WERI-Rb-1 (cell line): ENCODE results near the gene OSBPL6.
A peak's percentile ranks its signal among the peaks of the same experiment; 100 is the strongest.

ENCODE experiments used
- DNase-seq: peaks from one replicate; pipeline ENCODE4 v3.0.0-alpha.2; 2020
- H3K27ac ChIP-seq: fragments of 250-450 bp; sonication (Bioruptor Pico); 2 replicates; pipeline ENCODE4 v1.5.1; 2020; ENCODE audit warnings: mild to moderate bottlenecking, moderate library complexity
- H3K27me3 ChIP-seq: fragments of 250-450 bp; sonication (Bioruptor Pico); 2 replicates; pipeline ENCODE4 v1.5.1; 2021; ENCODE audit warnings: mild to moderate bottlenecking, low read depth, moderate library complexity; ENCODE audit not compliant: insufficient read depth, severe bottlenecking
- H3K36me3 ChIP-seq: fragments of 250-450 bp; sonication (Bioruptor Pico); 2 replicates; pipeline ENCODE4 v1.5.1; 2020; ENCODE audit warnings: mild to moderate bottlenecking, moderate library complexity
- H3K4me3 ChIP-seq: 2 replicates; pipeline ENCODE4 v1.5.1; 2011; ENCODE audit warnings: low read depth, mild to moderate bottlenecking, control low read depth, low read length
- H3K9me3 ChIP-seq: fragments of 250-450 bp; sonication (Bioruptor Pico); 2 replicates; pipeline ENCODE4 v1.5.1; 2021; ENCODE audit warnings: mild to moderate bottlenecking, moderate library complexity; ENCODE audit not compliant: severe bottlenecking
- CTCF ChIP-seq: IDR thresholded peaks from 2 replicates; pipeline ENCODE4 v1.5.1; 2011; ENCODE audit warnings: low read depth, mild to moderate bottlenecking, control low read depth, inconsistent platforms, low read length

The OSBPL6 gene

GRCh38 chr2:178264211-178264610 is 69.9 kb downstream of the OSBPL6 start:
- Histone ChIP-seq H3K27me3 (no peaks in the 10 kb centered on the region), H3K27ac (no peak overlapping the region), H3K4me3 (no peak overlapping the region), H3K36me3 (no peaks in the 10 kb centered on the region), H3K9me3 (no peaks in the 10 kb centered on the region)
- no peak for DNase-seq
- TF ChIP-seq CTCF, result no peak

GRCh38 chr2:178265851-178266250 is 71.5 kb downstream of the OSBPL6 start:
- H3K36me3 ChIP-seq, result no peaks in the 10 kb centered on the region
- TF ChIP-seq CTCF, result no peak
- peak; percentile 9 for DNase-seq

GRCh38 chr2:178266445-178266844 is 72.1 kb downstream of the OSBPL6 start:
- H3K9me3 ChIP-seq, result no peaks in the 10 kb centered on the region
- DNase-seq, result peak; percentile 71
- peak overlapping the region; percentile 75 for H3K27ac ChIP-seq
- peak overlapping the region; percentile 5 for H3K4me3 ChIP-seq
- no peak for TF ChIP-seq CTCF
- no peaks in the 10 kb centered on the region for H3K27me3 ChIP-seq
- H3K36me3 ChIP-seq, result no peaks in the 10 kb centered on the region

More at GRCh38 chr2:178265851-178266250, 71.5 kb downstream of the OSBPL6 start:
- Histone ChIP-seq H3K9me3 (no peaks in the 10 kb centered on the region), H3K27ac (peak overlapping the region; percentile 75), H3K4me3 (peak overlapping the region; percentile 5), H3K27me3 (no peaks in the 10 kb centered on the region)

GRCh38 chr2:178267660-178268059 is 73.3 kb downstream of the OSBPL6 start:
- Histone ChIP-seq H3K36me3 (no peaks in the 10 kb centered on the region), H3K4me3 (no peak overlapping the region), H3K27ac (no peak overlapping the region), H3K27me3 (no peaks in the 10 kb centered on the region), H3K9me3 (no peaks in the 10 kb centered on the region)
- TF ChIP-seq CTCF, result no peak
- no peak for DNase-seq

- no peak overlapping the region for H3K4me3 ChIP-seq
- no peak for DNase-seq
- no peak for TF ChIP-seq CTCF
Observed at GRCh38 chr2:178268435-178268834, 74.1 kb downstream of the OSBPL6 start.

More at GRCh38 chr2:178268435-178268834, 74.1 kb downstream of the OSBPL6 start:
- Histone ChIP-seq H3K36me3 (no peaks in the 10 kb centered on the region), H3K27ac (no peak overlapping the region), H3K9me3 (no peaks in the 10 kb centered on the region), H3K27me3 (no peaks in the 10 kb centered on the region)
